ENCODE measurements around the gene CLEC2L.

Gene CLEC2L

DNA sequence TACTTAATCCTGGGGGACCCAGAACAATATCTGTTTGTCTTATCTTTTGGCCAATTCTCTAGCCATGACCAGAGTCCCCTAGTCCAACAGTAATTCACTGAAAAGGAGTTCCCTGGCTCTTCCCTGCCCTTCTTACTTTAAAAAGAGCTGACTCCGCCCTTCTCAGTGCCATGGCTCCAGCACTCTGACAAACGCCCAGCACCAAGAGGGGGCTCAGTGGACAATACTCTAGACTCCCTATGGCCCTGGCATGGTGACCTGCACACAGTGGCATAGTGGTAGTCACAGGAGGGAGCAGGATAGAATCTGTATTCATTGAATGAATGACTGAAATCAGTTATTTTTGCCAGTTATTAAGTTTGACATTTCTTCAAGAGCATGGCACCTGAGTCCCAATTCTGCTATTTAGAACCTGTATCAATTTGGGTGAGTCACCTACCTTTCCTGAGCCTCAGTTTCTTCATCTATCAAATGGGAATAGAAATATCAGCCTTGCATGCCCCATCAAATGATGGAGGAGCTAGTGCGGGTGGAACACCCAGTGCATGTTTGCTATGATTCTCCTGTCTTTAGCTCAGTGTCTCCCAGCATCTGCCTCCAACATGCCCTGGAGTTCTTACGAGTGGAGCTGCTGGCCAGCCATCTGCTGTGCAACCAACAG is 69.4 kb downstream of the CLEC2L start:
- in situ Hi-C loops (cut with HindIII; ENCODE audit: low sequenced_read_pairs) = no loop called here
- H3K4me3 ChIP-seq (ENCODE audit: low read depth, low read length) = no peak overlapping the region
- TF ChIP-seq, protein P1, sequence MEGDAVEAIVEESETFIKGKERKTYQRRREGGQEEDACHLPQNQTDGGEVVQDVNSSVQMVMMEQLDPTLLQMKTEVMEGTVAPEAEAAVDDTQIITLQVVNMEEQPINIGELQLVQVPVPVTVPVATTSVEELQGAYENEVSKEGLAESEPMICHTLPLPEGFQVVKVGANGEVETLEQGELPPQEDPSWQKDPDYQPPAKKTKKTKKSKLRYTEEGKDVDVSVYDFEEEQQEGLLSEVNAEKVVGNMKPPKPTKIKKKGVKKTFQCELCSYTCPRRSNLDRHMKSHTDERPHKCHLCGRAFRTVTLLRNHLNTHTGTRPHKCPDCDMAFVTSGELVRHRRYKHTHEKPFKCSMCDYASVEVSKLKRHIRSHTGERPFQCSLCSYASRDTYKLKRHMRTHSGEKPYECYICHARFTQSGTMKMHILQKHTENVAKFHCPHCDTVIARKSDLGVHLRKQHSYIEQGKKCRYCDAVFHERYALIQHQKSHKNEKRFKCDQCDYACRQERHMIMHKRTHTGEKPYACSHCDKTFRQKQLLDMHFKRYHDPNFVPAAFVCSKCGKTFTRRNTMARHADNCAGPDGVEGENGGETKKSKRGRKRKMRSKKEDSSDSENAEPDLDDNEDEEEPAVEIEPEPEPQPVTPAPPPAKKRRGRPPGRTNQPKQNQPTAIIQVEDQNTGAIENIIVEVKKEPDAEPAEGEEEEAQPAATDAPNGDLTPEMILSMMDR (IDR thresholded peaks at IDR 0.05; ENCODE audit: low read depth, low read length, missing control alignments) = no peak
- no peak for DNase-seq (ENCODE audit: low read depth)

DNA sequence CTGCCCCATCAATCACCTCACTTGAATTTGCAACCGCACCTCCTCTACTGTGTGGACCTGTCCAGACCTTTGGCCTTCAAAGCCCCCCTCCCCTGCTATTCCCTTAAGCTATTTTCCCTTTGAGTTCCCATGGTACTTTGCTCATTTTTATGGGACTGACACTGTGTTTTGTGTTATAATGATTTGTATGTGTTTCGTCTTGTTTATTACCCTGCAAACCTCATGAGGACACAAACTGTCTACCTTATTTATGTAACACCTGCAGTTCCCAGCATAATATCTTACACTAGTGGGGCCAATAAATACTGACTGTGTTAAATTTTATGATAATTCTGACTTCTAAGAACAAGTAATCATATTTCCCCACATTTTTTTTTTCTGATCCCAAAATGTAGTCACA is 70.6 kb downstream of the CLEC2L start:
- H3K4me3 ChIP-seq (ENCODE audit: low read depth, low read length) = no peak overlapping the region
- no peak for DNase-seq (ENCODE audit: low read depth)
- in situ Hi-C loops (cut with HindIII; ENCODE audit: low sequenced_read_pairs) = no loop called here
- TF ChIP-seq, protein P1 (IDR thresholded peaks at IDR 0.05; ENCODE audit: low read depth, low read length, missing control alignments) = no peak

Data from astrocyte of the cerebellum (primary cell).